ENCODE measurements around the gene EYA2. TPM values are rescaled to one million over a fixed set of nuclear protein-coding genes. Genes with fewer than 3 reads are reported as not detected.

The EYA2 gene
- polyA plus RNA-seq, 1 experiment: 4.0 TPM

GRCh38 chr20:47189060-47189459, 294.4 kb downstream of the EYA2 start:
- ChIA-PET CTCF (interaction anchor here (2.0 kb wide), 1 partner anchor 16 kb away, joined by 5 read pairs; no protein-coding TSS in a partner anchor), POLR2A (no interaction called here)
- H3K27me3 ChIP-seq (ENCODE audit: control insufficient read depth, insufficient read depth, low read length): no peaks in the 10 kb centered on the region
- no peak overlapping the region for H3K27ac ChIP-seq (ENCODE audit: low read depth, low read length)
- H3K4me3 ChIP-seq (ENCODE audit: low read depth, low read length): no peak overlapping the region
- DNase-seq (ENCODE audit: low read depth, low spot score): no peak
- no peak for TF ChIP-seq CTCF (IDR thresholded peaks at IDR 0.05; ENCODE audit: low read depth, low read length)
- no peaks in the 10 kb centered on the region for H3K9me3 ChIP-seq (ENCODE audit: control insufficient read depth, insufficient read depth, low read length)

- Histone ChIP-seq H3K9me3 (ENCODE audit: control insufficient read depth, insufficient read depth, low read length) (no peaks in the 10 kb centered on the region), H3K27ac (ENCODE audit: low read depth, low read length) (no peak overlapping the region), H3K4me3 (ENCODE audit: low read depth, low read length) (no peak overlapping the region), H3K27me3 (ENCODE audit: control insufficient read depth, insufficient read depth, low read length) (no peaks in the 10 kb centered on the region)
- ChIA-PET POLR2A (no interaction called here), CTCF (interaction anchor here (1.1 to 2.0 kb wide), 4 partner anchors 14 to 438 kb away, joined by 3 to 6 read pairs (median 5); no protein-coding TSS in a partner anchor)
- DNase-seq (ENCODE audit: low read depth, low spot score): no peak
- TF ChIP-seq CTCF (IDR thresholded peaks at IDR 0.05; ENCODE audit: low read depth, low read length): no peak
These were observed 296.5 kb downstream of the EYA2 start for GRCh38 chr20:47191074-47191673.

DNA sequence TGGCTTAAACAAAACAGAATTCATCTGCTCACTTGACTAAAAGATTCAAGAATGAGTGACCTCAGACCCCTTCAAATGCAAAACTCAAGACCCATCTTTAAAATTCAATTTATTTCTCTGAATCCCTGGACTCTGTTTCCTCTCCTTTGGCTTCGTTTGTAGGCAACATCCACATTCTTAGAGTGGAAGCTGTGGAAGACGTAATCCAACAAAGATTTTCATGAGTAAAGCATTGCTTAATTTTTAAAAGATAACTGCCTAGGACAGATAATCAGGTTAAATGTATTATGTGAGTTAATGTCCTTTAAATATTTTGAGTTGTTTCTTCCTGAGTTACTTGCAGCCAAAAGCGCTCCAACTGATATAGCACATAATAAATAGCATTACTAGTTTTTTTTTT, 297.3 kb downstream of the EYA2 start:
- Histone ChIP-seq H3K4me3 (ENCODE audit: low read depth, low read length) (no peak overlapping the region), H3K9me3 (ENCODE audit: control insufficient read depth, insufficient read depth, low read length) (no peaks in the 10 kb centered on the region), H3K27me3 (ENCODE audit: control insufficient read depth, insufficient read depth, low read length) (no peaks in the 10 kb centered on the region), H3K27ac (ENCODE audit: low read depth, low read length) (no peak overlapping the region)
- POLR2A ChIA-PET: no interaction called here
- TF ChIP-seq CTCF (IDR thresholded peaks at IDR 0.05; ENCODE audit: low read depth, low read length): no peak
- no peak for DNase-seq (ENCODE audit: low read depth, low spot score)
- CTCF ChIA-PET: interaction anchor here (1.5 to 1.6 kb wide), 2 partner anchors 81 to 439 kb away, joined by 3 to 5 read pairs; no protein-coding TSS in a partner anchor

DNA sequence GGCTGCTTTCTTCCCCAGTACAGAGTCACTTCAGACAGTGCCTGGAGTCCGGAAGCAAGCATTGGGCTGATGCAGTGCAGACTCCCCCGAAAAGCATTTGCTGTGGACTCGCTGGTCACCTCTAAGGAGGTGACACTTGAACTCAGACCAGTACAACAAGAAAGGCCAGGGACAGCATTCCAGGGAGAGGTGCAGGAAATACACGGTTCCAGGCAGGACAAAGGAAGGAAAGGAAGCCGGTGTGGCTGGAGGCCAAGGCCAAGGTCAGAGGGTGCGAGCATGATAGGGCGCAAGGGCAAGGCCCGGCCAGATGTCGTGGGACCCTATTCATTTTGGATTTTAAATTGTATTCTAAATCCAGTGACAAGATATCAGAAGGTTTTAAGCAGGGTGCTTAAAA, 300.9 kb downstream of the EYA2 start:
- no peak overlapping the region for H3K4me3 ChIP-seq (ENCODE audit: low read depth, low read length)
- H3K9me3 ChIP-seq (ENCODE audit: control insufficient read depth, insufficient read depth, low read length): no peaks in the 10 kb centered on the region
- DNase-seq (ENCODE audit: low read depth, low spot score): no peak
- TF ChIP-seq CTCF (IDR thresholded peaks at IDR 0.05; ENCODE audit: low read depth, low read length): no peak
- POLR2A ChIA-PET: no interaction called here
- CTCF ChIA-PET: interaction anchor here (0.9 to 7.4 kb wide), 2 partner anchors 10 to 188 kb away, joined by 3 to 103 read pairs; no protein-coding TSS in a partner anchor
- no peaks in the 10 kb centered on the region for H3K27me3 ChIP-seq (ENCODE audit: control insufficient read depth, insufficient read depth, low read length)
- no peak overlapping the region for H3K27ac ChIP-seq (ENCODE audit: low read depth, low read length)
